Activated CD4-positive, alpha-beta T cell treated with anti-CD3 and anti-CD28 coated beads, Interleukin-10, Interleukin-2, amounts not matched to agents 100 ng/mL and 50 ng/mL, durations not matched to agents 16 hours and 8 hours (primary cell): ENCODE data around the gene SALL1.

Source experiments
- DNase-seq: peaks from one replicate; pipeline ENCODE4 v3.0.0-alpha.2; 2020

SALL1 gene

GRCh38 chr16:51150888-51151320 is at the start of gene SALL1:
TSS of gene SALL1 (minus strand) at chr16:51151270. CDS start at chr16:51151241, 29 bp downstream.
- no peak for DNase-seq

GRCh38 chr16:51200793-51201192 is 49.7 kb upstream of the SALL1 start:
- DNase-seq, result no peak

- DNase-seq, result no peak
Observed at GRCh38 chr16:51197953-51198748, 47.1 kb upstream of the SALL1 start.

- DNase-seq, result no peak
Observed at GRCh38 chr16:51193879-51194278, 42.8 kb upstream of the SALL1 start.

GRCh38 chr16:51184702-51185433 is 33.8 kb upstream of the SALL1 start:
- no peak for DNase-seq

- no peak for DNase-seq
Observed at GRCh38 chr16:51181503-51181811, 30.4 kb upstream of the SALL1 start.

GRCh38 chr16:51180719-51181502 is 29.8 kb upstream of the SALL1 start:
- DNase-seq, result no peak

GRCh38 chr16:51175081-51175480 is 24.0 kb upstream of the SALL1 start:
- no peak for DNase-seq

- no peak for DNase-seq
Observed at GRCh38 chr16:51172368-51172767, 21.3 kb upstream of the SALL1 start.

GRCh38 chr16:51168755-51169154 is 17.7 kb upstream of the SALL1 start:
- no peak for DNase-seq

- DNase-seq, result no peak
Observed at GRCh38 chr16:51167170-51167895, 16.3 kb upstream of the SALL1 start.

GRCh38 chr16:51166541-51166940 is 15.5 kb upstream of the SALL1 start:
- DNase-seq, result no peak

- no peak for DNase-seq
Observed at GRCh38 chr16:51166091-51166490, 15.0 kb upstream of the SALL1 start.

GRCh38 chr16:51165043-51165442 is 14.0 kb upstream of the SALL1 start:
- no peak for DNase-seq

GRCh38 chr16:51164574-51164973 is 13.5 kb upstream of the SALL1 start:
- DNase-seq, result no peak

GRCh38 chr16:51163894-51164566 is 13.0 kb upstream of the SALL1 start:
- no peak for DNase-seq

GRCh38 chr16:51163366-51163765 is 12.3 kb upstream of the SALL1 start:
- no peak for DNase-seq

- no peak for DNase-seq
Observed at GRCh38 chr16:51161440-51162195, 10.5 kb upstream of the SALL1 start.

GRCh38 chr16:51159865-51160264 is 8.8 kb upstream of the SALL1 start:
- no peak for DNase-seq

GRCh38 chr16:51159296-51159695 is 8.2 kb upstream of the SALL1 start:
- DNase-seq, result no peak

GRCh38 chr16:51157698-51158097 is 6.6 kb upstream of the SALL1 start:
- no peak for DNase-seq

GRCh38 chr16:51156807-51157200 is 5.7 kb upstream of the SALL1 start:
- no peak for DNase-seq
